Measurements from ENCODE around the gene ALOX5. TPM values are rescaled to one million over a fixed set of nuclear protein-coding genes. Genes with fewer than 3 reads are reported as not detected.

The ALOX5 gene
- total and polyA plus RNA-seq, 2 experiments from 2014 or later: 3.7 to 5.4 TPM

- H3K4me3 ChIP-seq: no peak overlapping the region
- Mint-ChIP-seq H3K27me3 (ENCODE audit: insufficient read depth, low read depth, poor library complexity) (peaks cover 4% of the 10 kb centered on the region), H3K4me3 (no peak overlapping the region), H3K4me1 (peaks cover 25% of the 10 kb centered on the region), H3K27ac (no peak overlapping the region; the same call in 1 of the 2 replicates), H3K9me3 (peaks cover 4% of the 10 kb centered on the region; the same call in 2 of the 3 replicates), H3K36me3 (ENCODE audit: low read depth) (no peaks in the 10 kb centered on the region)
- no peak for DNase-seq (ENCODE audit: low spot score)
- TF ChIP-seq ZNF462 (CRISPR knock-in tag; IDR thresholded peaks at IDR 0.05) (no peak), REST (IDR thresholded peaks at IDR 0.05; ENCODE audit: unreplicated experiment) (no peak), CTCF (conservative IDR thresholded peaks at IDR 0.05; ENCODE audit: low read depth in 2 of 2) (no peak), EZH2 (IDR thresholded peaks at IDR 0.05; ENCODE audit: low read depth, unreplicated experiment) (no peak), NANOG (IDR thresholded peaks at IDR 0.05; ENCODE audit: borderline replicate concordance) (no peak), EZH2phosphoT487 (IDR thresholded peaks at IDR 0.05; ENCODE audit: unreplicated experiment) (no peak), ZNF114 (CRISPR knock-in tag; IDR thresholded peaks at IDR 0.05) (no peak)
- no peak overlapping the region for H3K4me2 ChIP-seq
- no peak overlapping the region for H3K27ac ChIP-seq (ENCODE audit: low read depth)
- no peaks in the 10 kb centered on the region for H3K27me3 ChIP-seq (ENCODE audit: insufficient read depth)
- H3K79me2 ChIP-seq (replicated peaks; ENCODE audit: insufficient read depth): no peaks in the 10 kb centered on the region
- no peaks in the 10 kb centered on the region for H4K20me1 ChIP-seq (replicated peaks; ENCODE audit: insufficient read depth)
- no peak for ATAC-seq
- H3K9me2 ChIP-seq (ENCODE audit: insufficient read depth): 0 out of 2 replicates have a peak, but pooled peaks cover 5% of the 10 kb centered on the region
- H3F3A ChIP-seq (replicated peaks; ENCODE audit: low read depth): no peaks in the 10 kb centered on the region
- H2AFZ ChIP-seq: no peak overlapping the region
- H3K4me1 ChIP-seq (ENCODE audit: insufficient read depth): peaks cover 20% of the 10 kb centered on the region
- no peaks in the 10 kb centered on the region for H3K36me3 ChIP-seq (ENCODE audit: insufficient read depth)
Observed at GRCh38 chr10:45404087-45404769, 30.2 kb downstream of the ALOX5 start.

Data from GM23338 (cell line).